ENCODE measurements around the gene CLSTN1. TPM values are rescaled to one million over a fixed set of nuclear protein-coding genes. Genes with fewer than 3 reads are reported as not detected.

Gene CLSTN1
- total and polyA plus RNA-seq, 2 of the 13 experiments (the other 11 are each of a cell fraction or from before 2014, with no cell fraction given) = 19.7 to 29.8 TPM

DNA sequence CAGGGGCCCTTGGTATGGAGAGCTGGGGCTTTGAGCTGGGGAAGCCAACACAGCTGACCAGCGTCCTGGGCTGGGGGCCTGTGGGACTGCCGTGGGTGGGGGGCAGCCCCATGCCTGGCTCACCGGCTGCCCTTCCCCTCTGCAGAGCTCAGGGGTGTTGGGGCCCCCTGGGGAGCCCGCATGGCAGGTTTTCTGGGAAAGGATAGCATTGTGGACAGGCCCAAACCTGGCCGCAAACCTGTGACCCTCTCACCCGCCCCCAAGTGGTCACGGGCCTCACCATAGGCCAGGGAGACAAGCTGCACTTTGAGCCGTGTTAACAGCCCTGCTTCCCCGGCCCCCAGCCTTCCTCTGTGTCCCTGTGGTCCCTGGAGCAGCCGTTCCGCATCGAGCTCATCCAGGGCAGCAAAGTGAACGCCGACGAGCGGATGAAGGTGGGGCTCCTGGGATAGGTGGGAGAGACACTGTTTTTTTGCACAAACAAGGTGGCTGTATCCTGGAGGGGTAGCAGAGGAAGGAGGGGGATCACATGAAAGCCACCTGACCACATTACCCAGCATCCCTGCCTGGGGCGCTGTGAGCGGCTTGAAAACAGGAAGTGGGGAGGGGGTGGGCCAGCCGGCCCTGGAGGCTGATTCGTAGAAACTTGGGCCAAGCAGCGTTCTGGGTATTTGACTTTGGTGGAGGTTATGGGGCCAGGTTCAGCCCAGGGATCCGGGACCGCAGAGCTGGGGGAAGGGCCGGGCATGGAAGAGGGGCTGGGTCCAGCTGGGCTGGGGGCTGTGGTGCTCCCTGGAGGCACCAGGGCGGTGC, 106.4 kb downstream of the CLSTN1 start (continued):
- peak; percentile 66; the same call in 1 of the 2 replicates for TF ChIP-seq DPF2 (CRISPR knock-in tag; IDR thresholded peaks at IDR 0.05; ENCODE audit: borderline replicate concordance, low read depth)
- TF ChIP-seq SNAPC5 (CRISPR knock-in tag; IDR thresholded peaks at IDR 0.05; ENCODE audit: borderline replicate concordance) = no peak; the same call in 1 of the 2 replicates
- TF ChIP-seq CENPT (CRISPR knock-in tag; IDR thresholded peaks at IDR 0.05; ENCODE audit: low read depth) = no peak
- TF ChIP-seq ZNF292 (CRISPR knock-in tag; IDR thresholded peaks at IDR 0.05; ENCODE audit: borderline replicate concordance, low read depth) = peak; percentile 82; the same call in 1 of the 2 replicates
- no peak for TF ChIP-seq PAWR (CRISPR knock-in tag; IDR thresholded peaks at IDR 0.05; ENCODE audit: borderline replicate concordance)
- TF ChIP-seq, protein P1, sequence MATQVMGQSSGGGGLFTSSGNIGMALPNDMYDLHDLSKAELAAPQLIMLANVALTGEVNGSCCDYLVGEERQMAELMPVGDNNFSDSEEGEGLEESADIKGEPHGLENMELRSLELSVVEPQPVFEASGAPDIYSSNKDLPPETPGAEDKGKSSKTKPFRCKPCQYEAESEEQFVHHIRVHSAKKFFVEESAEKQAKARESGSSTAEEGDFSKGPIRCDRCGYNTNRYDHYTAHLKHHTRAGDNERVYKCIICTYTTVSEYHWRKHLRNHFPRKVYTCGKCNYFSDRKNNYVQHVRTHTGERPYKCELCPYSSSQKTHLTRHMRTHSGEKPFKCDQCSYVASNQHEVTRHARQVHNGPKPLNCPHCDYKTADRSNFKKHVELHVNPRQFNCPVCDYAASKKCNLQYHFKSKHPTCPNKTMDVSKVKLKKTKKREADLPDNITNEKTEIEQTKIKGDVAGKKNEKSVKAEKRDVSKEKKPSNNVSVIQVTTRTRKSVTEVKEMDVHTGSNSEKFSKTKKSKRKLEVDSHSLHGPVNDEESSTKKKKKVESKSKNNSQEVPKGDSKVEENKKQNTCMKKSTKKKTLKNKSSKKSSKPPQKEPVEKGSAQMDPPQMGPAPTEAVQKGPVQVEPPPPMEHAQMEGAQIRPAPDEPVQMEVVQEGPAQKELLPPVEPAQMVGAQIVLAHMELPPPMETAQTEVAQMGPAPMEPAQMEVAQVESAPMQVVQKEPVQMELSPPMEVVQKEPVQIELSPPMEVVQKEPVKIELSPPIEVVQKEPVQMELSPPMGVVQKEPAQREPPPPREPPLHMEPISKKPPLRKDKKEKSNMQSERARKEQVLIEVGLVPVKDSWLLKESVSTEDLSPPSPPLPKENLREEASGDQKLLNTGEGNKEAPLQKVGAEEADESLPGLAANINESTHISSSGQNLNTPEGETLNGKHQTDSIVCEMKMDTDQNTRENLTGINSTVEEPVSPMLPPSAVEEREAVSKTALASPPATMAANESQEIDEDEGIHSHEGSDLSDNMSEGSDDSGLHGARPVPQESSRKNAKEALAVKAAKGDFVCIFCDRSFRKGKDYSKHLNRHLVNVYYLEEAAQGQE (IDR thresholded peaks at IDR 0.05; ENCODE audit: borderline replicate concordance in 1 of 2, low read depth in 1 of 2, low read length in 2 of 2) = no peak
- TF ChIP-seq HIVEP1 (CRISPR knock-in tag; IDR thresholded peaks at IDR 0.05) = peak; percentile 23; the same call in 1 of the 2 replicates
- peak; percentile 60; the same call in 1 of the 2 replicates for TF ChIP-seq MXD4 (CRISPR knock-in tag; IDR thresholded peaks at IDR 0.05)
- no peak for TF ChIP-seq ZNF850 (CRISPR knock-in tag; conservative IDR thresholded peaks at IDR 0.05)
- TF ChIP-seq GTF2F1 (IDR thresholded peaks at IDR 0.05; ENCODE audit: low read length) = 0 out of 2 replicates have a peak, but pooled peaks have one; percentile 23
- no peak; the same call in none of the 2 replicates for TF ChIP-seq FOXA3 (CRISPR knock-in tag; IDR thresholded peaks at IDR 0.05)
- TF ChIP-seq TEAD2 (CRISPR knock-in tag; IDR thresholded peaks at IDR 0.05) = no peak
- TF ChIP-seq RORA (CRISPR knock-in tag; IDR thresholded peaks at IDR 0.05) = no peak
- TF ChIP-seq NR2F1 (CRISPR knock-in tag; IDR thresholded peaks at IDR 0.05) = peak in 1 of 2 experiments; percentile 15; a peak in 1 of 4 replicates
- peak; percentile 63; the same call in 1 of the 2 replicates for TF ChIP-seq FOXJ3 (CRISPR knock-in tag; IDR thresholded peaks at IDR 0.05; ENCODE audit: borderline replicate concordance)
- peak; percentile 79 for TF ChIP-seq ZBTB4 (CRISPR knock-in tag; IDR thresholded peaks at IDR 0.05; ENCODE audit: borderline replicate concordance)
- TF ChIP-seq ZNF546 (CRISPR knock-in tag; conservative IDR thresholded peaks at IDR 0.05) = no peak
- peak; percentile 92; the same call in 1 of the 2 replicates for TF ChIP-seq ZNF670 (CRISPR knock-in tag; IDR thresholded peaks at IDR 0.05; ENCODE audit: borderline replicate concordance)
- peak; percentile 91 for TF ChIP-seq HNF4A (CRISPR knock-in tag; IDR thresholded peaks at IDR 0.05)

Measured in HepG2 (cell line).